AG04449 (cell line): Measurements from ENCODE around the gene RIPOR3.
"Not testable (repeated sequence)": the region's sequence is repeated elsewhere in the genome, so short reads cannot be mapped to it uniquely, and the experiment has no call there.

ENCODE experiments used
- CTCF ChIA-PET: fragments of 350-600 bp; formaldehyde crosslinking; extraction: SDS; loops from one replicate; lab custom pipeline; 2021; ENCODE audit warnings: antibody characterized with exemption; lab: Yijun Ruan, JAX
- POLR2A ChIA-PET: fragments of 400-600, 350-600 bp; formaldehyde crosslinking; extraction: SDS; loops from one replicate; lab custom pipeline; 2020; ENCODE audit warnings: antibody characterized with exemption, inconsistent platforms; lab: Yijun Ruan, JAX
- DNase-seq: peaks from one replicate; pipeline ENCODE4 v3.0.0-alpha.2; 2010; ENCODE audit warnings: low read depth, low spot score
- H3K4me3 ChIP-seq: 2 replicates; pipeline ENCODE4 v1.5.1; 2011; ENCODE audit warnings: low read depth, mild to moderate bottlenecking, control low read depth, low read length
- TF ChIP-seq, protein P1 (sequence below): IDR thresholded peaks from one replicate; pipeline ENCODE4 v1.5.1; 2011; ENCODE audit warnings: mild to moderate bottlenecking, moderate library complexity, low read length, control low read depth, inconsistent platforms; ENCODE audit not compliant: insufficient read depth; ENCODE audit errors: missing control alignments

Gene RIPOR3

GRCh38 chr20:50699688-50700087 is 8.3 kb upstream of the RIPOR3 start:
- no peak for DNase-seq
- POLR2A ChIA-PET: no interaction called here
- TF ChIP-seq, protein P1, sequence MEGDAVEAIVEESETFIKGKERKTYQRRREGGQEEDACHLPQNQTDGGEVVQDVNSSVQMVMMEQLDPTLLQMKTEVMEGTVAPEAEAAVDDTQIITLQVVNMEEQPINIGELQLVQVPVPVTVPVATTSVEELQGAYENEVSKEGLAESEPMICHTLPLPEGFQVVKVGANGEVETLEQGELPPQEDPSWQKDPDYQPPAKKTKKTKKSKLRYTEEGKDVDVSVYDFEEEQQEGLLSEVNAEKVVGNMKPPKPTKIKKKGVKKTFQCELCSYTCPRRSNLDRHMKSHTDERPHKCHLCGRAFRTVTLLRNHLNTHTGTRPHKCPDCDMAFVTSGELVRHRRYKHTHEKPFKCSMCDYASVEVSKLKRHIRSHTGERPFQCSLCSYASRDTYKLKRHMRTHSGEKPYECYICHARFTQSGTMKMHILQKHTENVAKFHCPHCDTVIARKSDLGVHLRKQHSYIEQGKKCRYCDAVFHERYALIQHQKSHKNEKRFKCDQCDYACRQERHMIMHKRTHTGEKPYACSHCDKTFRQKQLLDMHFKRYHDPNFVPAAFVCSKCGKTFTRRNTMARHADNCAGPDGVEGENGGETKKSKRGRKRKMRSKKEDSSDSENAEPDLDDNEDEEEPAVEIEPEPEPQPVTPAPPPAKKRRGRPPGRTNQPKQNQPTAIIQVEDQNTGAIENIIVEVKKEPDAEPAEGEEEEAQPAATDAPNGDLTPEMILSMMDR: no peak
- CTCF ChIA-PET: interaction anchor here (1.6 kb wide), 1 partner anchor 14 kb away, joined by 6 read pairs; no protein-coding TSS in a partner anchor
- H3K4me3 ChIP-seq: no peak overlapping the region

GRCh38 chr20:50698255-50698654 is 6.9 kb upstream of the RIPOR3 start:
- POLR2A ChIA-PET, DNase-seq, H3K4me3 ChIP-seq: not testable (repeated sequence)
- CTCF ChIA-PET: interaction anchor here (1.6 kb wide), 1 partner anchor 16 kb away, joined by 6 read pairs; no protein-coding TSS in a partner anchor

- TF ChIP-seq, protein P1: no peak
- H3K4me3 ChIP-seq: no peak overlapping the region
- POLR2A ChIA-PET: no interaction called here
- CTCF ChIA-PET: interaction anchor here (0.7 to 1.5 kb wide), 4 partner anchors 16 to 60 kb away, joined by 3 to 5 read pairs (median 3); no protein-coding TSS in a partner anchor
- DNase-seq: no peak
These were observed 4.0 kb upstream of the RIPOR3 start for GRCh38 chr20:50695135-50695872.

DNA sequence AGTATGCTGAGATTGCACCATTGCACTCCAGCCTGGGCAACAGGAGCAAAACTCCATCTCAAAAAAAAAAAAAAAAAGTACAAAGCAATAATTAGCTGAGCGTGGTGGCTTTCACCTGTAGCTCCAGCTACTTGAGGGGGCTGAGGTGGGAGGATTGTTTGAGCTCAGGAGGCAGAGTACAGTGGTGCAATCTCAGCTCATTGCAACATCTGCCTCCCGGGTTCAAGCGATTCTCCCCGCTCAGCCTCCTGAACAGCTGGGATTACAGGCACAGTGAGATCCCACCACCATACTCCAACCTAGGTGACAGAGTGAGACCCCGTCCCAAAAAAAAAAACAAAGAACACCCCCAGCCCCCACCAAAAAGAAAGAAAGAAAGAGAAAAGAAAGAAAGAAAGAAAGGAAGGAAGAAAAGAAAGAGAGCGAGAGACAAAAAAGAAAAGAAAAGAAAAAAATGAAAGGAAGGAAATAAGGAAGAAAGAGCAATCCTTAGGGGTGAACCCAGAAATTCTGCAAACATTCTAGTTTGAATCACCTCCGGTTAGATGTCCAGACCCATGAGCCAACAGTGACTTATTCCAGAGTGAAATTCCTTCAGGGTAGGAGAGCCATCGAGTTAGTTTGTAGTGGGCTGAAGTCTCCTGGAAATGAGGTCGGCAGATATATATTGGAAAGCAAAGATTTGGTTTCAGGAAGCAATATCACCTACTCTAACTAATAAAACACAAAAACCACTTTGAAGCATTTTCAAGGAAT is 3.2 kb upstream of the RIPOR3 start:
- DNase-seq: no peak
- ChIA-PET CTCF (interaction anchor here (1.1 to 1.4 kb wide), 2 partner anchors 17 to 54 kb away, joined by 3 read pairs; no protein-coding TSS in a partner anchor), POLR2A (no interaction called here)
- H3K4me3 ChIP-seq: no peak overlapping the region
- TF ChIP-seq, protein P1: no peak

- ChIA-PET POLR2A (no interaction called here), CTCF (no interaction called here)
- no peak for DNase-seq
- H3K4me3 ChIP-seq: no peak overlapping the region
- TF ChIP-seq, protein P1: no peak
These were observed 1.7 kb upstream of the RIPOR3 start for GRCh38 chr20:50693001-50693400.

DNA sequence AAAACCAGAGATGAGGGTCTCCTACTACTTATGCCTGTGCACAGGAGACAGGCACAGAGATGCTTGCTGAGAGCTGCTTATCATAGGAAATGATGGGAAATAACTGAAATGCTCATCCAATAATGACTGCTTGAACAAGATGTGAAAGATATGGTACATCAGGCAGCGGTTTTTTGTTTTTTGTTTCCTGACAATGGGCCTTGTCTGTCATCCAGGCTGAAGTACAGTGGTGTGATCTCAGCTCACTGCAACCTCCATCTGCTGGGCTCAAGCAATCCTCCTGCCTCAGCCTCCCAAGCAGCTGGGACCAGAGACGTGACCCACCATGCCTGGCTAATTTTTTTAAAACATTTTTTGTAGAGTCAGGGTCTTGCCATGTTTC is 1.2 kb upstream of the RIPOR3 start:
- H3K4me3 ChIP-seq: no peak overlapping the region
- ChIA-PET POLR2A (no interaction called here), CTCF (no interaction called here)
- DNase-seq: no peak
- TF ChIP-seq, protein P1: no peak
